Measurements from ENCODE around the gene RPGRIP1L.

RPGRIP1L gene

DNA sequence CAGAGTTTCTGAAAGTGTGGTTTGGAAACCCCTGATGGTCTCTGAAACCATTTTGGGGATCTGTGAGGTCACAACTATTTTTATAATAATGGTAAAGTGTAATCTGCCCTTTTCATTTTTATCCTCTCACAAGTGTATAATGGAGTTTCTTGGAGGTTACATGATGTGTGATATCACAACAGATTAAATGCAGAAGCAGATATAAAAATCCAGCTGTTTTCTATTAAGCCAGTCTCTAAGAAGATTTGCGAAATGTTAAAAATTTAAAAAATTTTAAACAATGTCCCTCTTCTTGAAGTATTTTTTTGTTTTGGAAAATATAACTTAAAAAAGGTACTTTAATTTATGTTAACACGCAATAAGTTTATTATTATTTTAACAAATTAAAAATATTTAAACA is 48.7 kb downstream of the RPGRIP1L start:
- no peak for DNase-seq (ENCODE audit: low read depth, low spot score)

DNA sequence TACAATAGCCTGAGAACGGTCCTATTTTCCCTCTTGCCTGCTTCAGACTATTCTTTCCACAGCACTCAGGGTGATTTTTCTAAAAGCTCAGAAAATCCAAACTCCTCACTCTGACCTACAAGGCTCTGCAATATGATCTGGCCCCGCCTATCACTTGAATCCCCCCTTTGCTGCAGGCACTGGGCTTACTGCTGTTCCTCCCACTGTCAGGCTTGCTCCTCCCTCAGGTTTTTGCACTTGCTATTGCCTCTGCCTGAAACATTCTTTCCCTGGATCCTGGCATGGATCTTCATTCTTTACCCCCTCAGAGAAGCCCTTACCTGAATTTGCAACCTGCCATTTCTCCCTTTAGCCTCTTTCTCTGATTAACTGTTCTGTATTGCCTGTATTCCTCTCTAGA is 52.3 kb downstream of the RPGRIP1L start:
- DNase-seq (ENCODE audit: low read depth, low spot score): no peak

DNA sequence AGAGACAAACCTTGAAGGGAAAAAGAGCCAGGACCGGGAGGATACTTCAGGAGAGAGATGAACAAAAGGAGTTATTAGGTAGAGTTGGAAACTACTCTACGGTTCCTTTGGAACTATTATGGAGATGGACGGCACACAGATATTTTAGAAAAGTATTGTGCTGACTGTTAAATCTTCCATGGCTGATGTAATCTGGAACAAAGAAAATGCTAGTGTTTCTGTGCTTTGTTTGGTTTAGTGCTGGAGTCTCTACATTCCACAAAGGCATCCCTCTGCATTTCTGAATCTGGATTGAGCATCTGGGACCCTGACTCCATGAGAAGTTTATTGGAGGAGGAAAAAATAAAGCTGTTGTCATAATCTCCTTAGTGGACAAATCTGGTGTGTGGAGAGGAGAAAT is 57.2 kb downstream of the RPGRIP1L start:
- no peak for DNase-seq (ENCODE audit: low read depth, low spot score)

DNA sequence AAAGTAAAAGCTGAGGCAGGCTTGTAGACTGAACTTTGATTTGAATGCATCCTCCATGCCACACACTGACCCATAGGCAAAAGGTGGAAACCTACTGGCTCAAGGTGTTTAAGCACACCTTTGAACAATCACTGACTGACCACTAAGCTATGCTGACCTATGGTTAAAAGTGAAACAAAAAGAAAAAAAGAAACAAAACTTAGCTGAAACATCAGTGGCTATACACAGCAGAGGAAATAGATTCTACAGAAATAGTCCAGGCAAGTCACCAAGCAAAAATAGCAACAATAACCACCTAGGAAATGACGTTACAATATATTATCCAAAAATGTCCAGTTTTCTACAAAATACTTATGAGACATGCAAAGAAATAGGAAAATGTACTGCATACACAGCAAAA is 60.2 kb downstream of the RPGRIP1L start:
- no peak for DNase-seq (ENCODE audit: low read depth, low spot score)

DNA sequence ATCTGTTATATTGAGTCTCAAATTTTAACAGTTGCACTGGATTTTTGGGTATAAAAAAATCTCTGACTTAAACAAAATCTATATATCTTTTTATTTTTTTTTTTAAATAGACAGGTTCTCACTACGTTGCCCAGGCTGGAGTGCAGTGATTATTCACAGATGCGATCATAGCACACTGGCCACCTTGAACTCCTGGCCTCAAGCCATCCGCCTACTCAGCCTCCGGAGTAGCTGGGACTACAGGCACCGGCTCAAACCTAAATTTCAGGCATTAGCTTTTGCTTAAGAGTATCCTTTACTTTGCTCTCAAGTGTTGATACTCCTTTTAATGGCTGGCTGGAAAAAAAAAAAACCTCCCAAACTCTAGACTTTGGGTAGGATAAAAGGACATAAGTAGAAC is 61.6 kb downstream of the RPGRIP1L start:
- DNase-seq (ENCODE audit: low read depth, low spot score): no peak

DNA sequence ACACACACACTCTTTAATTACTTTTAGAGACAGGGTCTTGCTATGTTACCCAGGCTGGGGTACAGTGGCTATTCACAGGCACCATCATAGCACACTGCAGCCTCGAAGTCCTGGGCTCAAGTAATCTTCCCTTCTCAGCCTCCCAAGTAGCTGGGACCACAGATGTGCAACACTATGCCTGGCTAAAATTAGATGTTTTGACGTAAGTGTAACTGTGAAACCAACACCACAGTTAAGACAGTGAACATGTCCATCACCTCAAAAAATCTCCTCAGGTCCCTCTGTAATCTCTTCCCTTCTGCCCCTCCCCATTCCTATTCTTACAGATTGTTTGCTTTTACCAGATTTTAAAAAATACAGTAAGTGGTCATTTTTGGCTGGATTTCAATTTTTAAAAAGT is 66.7 kb downstream of the RPGRIP1L start:
- no peak for DNase-seq (ENCODE audit: low read depth, low spot score)

DNA sequence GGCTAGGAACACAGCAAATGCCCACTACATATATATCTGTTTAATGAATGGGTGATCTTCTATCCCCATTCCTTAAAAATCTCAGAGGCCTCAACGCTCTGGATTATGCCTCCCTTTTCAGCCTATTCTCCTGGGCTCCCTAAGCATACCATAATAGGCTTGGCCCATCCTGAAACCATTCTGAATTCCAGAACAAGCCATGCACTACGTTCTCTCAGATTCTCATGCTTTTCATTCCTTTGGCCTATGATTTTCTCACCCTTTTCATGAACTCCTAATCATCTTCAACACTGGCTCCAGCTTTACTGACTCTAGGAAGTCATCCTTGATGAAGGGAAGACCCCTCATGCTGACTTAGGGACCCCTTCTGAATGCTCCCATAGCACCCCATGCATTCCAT is 71.1 kb downstream of the RPGRIP1L start:
- no peak for DNase-seq (ENCODE audit: low read depth, low spot score)

DNA sequence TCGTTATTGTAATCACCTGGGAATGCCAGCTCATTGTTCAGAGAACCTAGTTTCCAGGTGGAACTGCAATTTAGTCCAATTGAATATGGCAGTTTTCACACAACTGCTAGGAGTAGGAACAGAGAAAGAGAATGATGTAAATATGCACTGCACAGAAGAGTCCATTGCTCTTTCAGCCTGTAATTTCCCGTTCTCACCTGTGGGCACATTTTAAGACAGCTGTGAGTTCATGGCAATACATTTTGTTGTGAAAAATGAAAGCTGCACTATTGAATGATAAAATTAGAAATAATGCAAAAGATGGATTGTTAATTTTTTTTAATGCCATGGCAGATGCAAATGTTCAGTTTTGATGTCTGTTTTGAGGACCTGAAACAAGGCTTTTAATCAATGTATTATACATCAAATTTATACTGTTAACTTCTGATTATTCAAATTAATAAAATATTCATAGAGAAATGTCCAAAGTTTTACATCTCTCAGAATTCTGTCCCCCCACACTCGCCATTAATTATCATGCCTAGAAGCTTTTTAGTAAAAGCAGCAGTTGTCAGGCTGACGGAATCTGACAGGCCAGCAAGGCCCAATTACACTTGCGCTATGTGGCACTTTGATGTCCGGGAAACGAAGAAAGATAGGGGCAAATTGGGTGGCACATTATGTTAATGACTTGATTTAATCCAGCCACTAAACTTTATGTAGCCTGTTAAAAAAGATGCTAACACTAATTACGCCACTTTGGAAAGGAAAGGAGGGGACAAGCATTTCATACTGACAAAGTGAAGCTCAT is 72.2 kb downstream of the RPGRIP1L start:
- DNase-seq (ENCODE audit: low read depth, low spot score): no peak

DNA sequence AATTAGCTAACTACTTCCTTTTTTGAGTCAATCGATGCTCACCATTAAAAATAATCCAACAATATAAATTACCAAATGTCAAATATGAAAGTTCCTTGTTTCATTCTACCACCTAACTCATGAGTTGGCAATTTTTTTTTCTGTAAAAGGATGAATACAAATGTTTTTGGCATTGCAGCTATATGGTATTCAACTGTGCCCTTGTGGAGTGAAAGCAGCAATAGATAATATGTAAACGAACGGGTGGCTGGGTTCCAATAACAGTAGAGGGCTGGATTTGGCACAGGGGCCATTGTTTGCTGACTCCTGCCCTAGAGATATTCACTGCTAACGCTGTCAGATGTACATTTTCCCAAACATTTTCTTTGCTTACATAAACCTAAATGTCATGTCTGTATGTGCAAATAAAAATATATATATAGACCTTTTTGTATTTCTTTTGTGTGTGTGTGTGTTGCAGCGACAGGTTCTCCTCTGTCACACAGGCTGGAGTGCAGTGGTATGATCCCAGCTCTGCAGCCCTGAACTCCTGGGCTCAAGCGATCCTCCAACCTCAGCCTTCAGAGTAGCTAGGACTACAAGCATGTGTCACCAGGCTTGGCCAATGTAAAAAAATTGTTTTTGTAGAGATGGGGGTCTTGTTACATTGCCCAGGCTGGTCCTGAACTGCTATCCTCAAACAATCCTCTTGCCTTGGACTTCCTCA is 73.9 kb downstream of the RPGRIP1L start:
- DNase-seq (ENCODE audit: low read depth, low spot score): no peak

DNA sequence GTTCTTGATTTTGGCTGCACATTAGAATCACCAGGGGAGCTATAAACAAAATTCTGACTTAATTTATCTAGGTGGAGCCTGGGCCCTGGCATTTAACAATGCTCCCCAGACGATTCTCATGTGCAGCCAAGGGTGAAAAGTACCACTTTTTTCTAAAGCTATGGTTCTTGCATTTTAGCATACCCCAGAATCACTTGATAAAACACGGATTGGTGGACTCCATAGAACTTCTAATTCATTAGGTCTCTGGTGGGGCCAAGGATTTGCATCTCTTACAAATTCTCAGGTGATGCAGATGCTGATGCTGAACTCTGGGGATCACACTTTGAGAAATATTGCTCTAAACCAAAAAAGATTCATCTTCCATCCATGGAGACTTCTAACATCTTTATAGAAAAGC is 74.5 kb downstream of the RPGRIP1L start:
- DNase-seq (ENCODE audit: low read depth, low spot score): no peak

DNA sequence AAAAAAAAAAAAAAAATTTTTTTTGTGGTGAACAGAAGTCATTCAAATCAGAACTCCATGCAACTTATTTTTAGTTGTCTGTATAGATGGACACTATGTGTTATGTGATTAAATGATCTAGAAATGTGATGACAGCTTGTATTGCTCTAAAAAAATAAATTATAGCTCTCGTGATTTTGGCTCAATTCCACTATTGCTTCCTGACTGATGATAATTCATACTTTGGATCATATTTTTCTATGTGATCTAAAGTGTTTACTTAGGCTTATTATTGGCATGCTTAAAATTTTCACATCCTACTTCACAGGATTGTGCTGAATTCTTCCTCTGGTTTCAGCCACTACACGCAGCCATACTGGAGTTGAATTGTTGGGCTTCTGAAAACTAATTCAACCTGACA is 76.8 kb downstream of the RPGRIP1L start:
- DNase-seq (ENCODE audit: low read depth, low spot score): no peak

DNA sequence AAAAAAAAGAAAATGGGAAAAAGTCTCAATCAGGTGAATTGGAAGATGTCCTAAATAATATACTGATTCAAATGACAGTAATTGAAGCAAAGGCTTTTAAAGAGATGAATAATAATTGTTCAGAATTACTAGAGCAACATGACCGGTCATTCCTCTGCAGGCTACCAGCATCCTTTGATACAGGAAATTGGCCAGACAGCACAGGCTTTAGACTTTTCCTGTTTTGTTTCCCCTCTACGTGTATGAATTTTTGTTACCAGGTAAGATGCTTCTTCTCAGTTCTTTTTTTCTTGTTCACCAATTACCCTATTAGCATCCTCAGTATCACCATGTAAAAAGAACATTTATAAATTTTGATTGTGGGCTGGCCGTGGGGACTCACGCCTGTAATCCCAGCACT is 77.5 kb downstream of the RPGRIP1L start:
- no peak for DNase-seq (ENCODE audit: low read depth, low spot score)

DNA sequence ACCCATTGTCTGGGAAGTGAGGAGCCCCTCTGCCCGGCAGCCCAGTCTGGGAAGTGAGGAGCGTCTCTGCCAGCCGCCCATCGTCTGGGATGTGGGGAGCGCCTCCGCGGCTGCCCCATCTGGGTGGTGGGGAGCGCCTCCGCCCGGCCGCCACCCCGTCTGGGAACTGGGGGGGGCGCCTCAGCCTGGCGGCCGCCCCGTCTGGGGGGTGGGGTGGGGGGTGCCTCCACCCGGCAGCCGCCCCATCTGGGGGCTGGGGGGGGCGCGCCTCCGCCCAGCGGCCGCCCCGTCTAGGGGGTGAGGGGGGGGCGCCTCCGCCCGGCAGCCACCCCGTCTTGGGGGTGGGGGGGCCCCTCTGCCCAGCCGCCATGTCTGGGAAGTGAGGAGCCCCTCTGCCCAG is 78.4 kb downstream of the RPGRIP1L start:
- no peak for DNase-seq (ENCODE audit: low read depth, low spot score)

DNA sequence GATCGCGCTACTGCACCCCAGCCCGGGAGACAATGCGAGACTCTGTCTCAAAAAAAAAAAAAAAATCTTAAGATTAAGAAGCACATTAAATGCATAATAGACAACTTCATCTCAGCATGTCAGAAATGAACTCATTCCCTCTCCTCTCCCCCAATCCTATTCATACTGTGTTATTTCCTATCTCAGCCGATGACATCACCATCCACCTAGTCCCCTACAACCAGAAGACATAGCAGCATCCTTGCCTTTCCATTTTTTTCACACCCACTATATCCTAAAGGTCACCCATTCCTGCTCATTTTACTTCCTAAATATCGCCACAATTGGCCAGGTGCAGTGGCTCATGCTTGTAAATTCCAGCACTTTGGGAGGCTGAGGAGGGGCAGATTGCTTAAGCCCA is 81.3 kb downstream of the RPGRIP1L start:
- DNase-seq (ENCODE audit: low read depth, low spot score): no peak

DNA sequence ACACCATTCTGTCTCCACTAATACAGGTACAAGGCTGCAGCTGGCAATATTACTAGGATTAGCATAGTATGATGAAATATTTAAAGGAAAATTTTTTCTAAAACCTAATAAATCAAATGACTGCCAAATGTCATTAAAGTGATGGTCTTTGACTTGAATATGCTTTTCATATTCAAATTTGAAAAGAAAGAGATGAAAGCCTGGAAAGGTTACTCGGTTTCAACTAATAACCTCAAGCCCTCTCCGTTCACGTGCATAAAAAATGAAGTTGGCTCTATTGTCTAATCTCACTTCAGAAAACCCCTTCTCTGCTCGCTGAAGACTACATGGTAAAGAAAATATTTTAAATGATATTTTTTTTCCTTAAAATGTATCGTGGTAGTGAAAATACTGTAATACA is 83.2 kb downstream of the RPGRIP1L start:
- no peak for DNase-seq (ENCODE audit: low read depth, low spot score)

DNA sequence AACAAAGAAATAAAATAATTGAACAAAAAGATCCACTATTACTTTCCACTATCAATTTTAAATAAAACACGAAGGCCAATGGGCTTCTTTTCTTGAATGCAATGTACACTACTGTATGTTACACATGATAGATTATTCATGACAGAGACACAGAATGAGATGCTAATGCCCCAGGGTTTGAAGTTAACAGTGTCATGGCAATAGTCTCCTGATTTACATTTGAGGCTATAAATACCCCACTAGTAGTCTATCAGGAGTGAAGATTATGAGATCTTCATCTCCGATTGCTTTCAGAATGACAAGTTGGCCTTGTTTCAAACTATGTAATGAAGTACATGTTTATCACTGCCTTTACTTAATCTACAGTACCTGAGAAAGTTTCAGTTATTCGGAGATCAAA is 84.4 kb downstream of the RPGRIP1L start:
- DNase-seq (ENCODE audit: low read depth, low spot score): no peak

DNA sequence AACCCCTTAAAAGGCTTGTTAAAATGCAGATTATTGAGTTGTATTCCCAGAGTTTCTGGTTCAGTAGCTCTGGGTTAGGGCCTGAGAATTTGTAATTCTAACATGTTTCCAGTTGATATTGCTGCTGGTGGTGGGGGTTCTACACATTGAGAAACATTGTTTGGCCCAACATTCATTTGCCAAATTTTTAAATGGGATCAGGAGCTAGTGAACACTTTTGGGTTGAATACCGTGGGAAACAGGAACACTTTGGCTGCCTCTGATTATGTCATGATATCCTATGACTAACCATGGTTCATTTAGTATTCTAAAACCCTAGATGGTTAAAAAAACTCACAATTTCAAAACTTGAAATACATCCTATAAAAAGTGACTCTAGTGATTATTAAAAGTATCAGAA is 89.3 kb downstream of the RPGRIP1L start:
- DNase-seq (ENCODE audit: low read depth, low spot score): no peak

DNA sequence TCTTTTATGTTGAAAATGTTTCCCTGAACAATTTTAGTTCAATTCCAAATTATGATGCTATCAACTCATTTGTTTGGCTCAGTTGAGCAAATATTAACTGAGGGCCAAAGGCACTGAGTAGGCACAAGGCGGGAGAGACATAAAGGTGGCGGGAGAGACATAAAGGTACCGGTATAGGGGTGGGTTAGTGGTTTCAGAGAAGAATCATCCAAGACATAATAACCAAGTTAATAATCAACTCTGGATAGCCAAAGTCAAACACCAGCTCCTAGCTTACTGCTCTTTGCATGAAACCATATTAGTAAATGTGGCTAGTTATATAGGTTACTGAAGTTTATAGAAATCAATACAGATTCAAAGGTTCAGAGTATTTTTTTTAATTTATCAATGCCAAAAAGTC is 91.7 kb downstream of the RPGRIP1L start:
- DNase-seq (ENCODE audit: low read depth, low spot score): no peak

DNA sequence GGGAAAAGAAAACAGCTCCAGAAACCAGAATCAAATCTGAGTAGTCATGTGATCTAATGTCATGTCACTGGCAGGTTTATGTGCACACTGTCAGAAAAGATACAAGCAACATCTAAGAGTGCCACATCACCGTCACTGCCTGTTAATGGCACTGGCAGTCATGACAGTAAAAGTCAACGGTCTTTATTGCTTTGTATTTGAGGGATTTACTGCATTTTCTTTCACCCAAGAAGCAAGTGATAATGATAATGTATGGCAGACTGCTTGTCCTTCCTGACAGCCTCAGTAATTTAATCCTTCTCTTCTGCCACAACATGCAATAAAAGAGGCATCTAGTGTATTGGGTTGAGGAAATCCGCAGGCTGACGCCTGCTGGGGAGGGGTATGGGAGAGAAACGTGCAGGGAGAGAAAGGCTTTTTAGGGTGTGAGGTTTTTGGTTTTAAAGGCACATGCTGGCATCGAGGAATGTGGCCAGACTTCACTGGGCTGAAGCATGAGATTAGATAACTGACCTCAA is 92.4 kb downstream of the RPGRIP1L start:
- DNase-seq (ENCODE audit: low read depth, low spot score): no peak

DNA sequence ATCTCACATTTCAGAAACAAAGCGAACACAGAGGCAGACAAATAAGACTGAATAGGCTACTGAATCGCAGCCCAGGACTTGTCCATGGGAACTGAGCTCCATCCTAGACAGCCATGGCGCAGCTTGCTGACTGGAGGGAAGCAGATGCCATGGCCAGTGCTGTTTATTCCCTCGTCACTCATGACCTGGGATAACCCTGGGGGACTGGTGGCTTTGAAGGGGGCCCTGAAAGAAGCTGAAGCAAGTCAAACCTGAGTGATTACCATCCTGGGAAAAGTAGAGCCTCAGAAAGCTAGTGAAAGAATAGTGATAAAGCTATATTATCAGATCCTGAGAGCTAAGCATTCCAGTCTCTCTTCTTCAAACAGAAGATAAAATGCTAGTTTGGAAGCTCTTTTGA is 94.1 kb downstream of the RPGRIP1L start:
- DNase-seq (ENCODE audit: low read depth, low spot score): no peak

DNA sequence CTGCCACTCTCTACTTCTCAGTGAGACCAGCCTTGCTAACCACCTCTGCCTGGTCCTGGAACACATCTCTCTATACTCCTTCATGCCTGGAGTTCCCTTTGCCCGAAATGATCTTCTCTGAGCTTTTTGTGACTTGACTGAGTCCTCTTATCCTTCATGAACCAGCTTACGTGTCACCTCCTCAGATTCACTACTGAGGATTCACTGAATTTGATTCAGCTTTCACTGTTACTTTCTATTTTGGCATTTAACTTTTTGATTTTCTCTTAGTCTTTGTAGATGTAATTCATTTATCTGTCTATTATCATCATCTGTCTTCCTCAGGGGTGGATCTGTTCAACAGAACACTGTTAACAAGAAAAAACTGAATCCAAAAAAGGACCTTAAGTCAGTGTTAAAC is 95.6 kb downstream of the RPGRIP1L start:
- DNase-seq (ENCODE audit: low read depth, low spot score): no peak

DNA sequence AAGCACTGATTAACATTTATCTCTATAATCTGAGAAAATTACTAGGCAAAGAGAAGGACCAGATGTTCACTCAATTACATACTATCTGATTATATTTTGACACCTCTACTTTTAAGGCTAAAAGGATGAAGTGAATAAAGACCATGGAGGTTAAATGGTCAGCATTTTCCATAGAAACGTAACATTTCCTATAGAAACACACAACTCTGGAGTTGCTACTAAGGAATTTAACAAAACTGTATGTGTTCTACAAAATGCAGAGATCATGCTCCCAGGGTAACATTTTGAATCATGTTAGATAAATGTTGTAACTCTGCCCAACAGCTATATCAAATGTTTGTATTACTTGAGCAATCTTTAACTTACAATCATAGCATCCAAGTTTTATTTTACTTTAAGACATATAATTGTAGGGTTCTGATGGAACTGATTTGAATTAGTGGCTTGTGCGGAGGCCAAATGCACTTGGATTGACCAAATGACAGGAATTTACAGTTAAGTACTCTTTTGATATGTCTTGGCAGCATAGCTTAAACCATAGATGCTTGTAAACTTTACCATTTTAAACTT is 97.7 kb downstream of the RPGRIP1L start:
- DNase-seq (ENCODE audit: low read depth, low spot score): no peak

DNA sequence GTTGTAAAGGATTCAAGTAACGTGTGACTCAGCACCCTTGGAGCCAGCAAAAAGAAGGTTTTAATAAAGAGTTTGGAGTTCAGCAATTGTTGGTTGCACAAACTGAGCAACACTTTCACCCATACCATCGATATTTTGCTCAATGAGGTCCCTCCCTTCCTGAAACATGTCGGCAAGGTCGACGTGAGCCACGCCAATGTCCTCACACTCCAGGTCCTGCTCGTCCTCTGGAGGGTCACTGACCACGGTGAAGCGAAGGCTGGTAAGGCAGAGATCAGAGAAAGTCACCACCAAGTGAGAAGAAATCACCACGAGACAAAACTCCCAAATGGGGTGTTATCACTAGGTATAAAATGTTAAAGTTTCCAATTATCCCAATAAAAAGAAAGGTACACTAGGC is 98.3 kb downstream of the RPGRIP1L start:
- no peak for DNase-seq (ENCODE audit: low read depth, low spot score)
